Mucosa of gallbladder (tissue), 1 donor: ENCODE results near the gene TPPP. TPM values are rescaled to one million over a fixed set of nuclear protein-coding genes. Genes with fewer than 3 reads are reported as not detected.

Experiments used
- DNase-seq: peaks from one replicate; pipeline ENCODE4 v3.0.0-alpha.2; 2020; ENCODE audit warnings: low spot score
- total RNA-seq: library from RNA; stranded (reverse); gene quantifications from one replicate; pipeline ENCODE4 v1.2.1, GENCODE V29; 2021
- donor health status: DM: no; HTN: no; CAD: no.

The TPPP gene
- total RNA-seq, 1 donor from 2014 or later = 9.9 TPM

- no peak for DNase-seq
These were observed 68.3 kb downstream of the TPPP start for GRCh38 chr5:624951-625230.

GRCh38 chr5:624118-624950, 68.8 kb downstream of the TPPP start:
- no peak for DNase-seq

GRCh38 chr5:623531-623930, 69.6 kb downstream of the TPPP start:
- DNase-seq = no peak

- DNase-seq = no peak
These were observed 70.1 kb downstream of the TPPP start for GRCh38 chr5:622946-623522.

GRCh38 chr5:622359-622758, 70.8 kb downstream of the TPPP start:
- no peak for DNase-seq

GRCh38 chr5:621341-621761, 71.8 kb downstream of the TPPP start:
- DNase-seq = no peak

GRCh38 chr5:620586-621180, 72.5 kb downstream of the TPPP start:
- DNase-seq = no peak

- no peak for DNase-seq
These were observed 73.0 kb downstream of the TPPP start for GRCh38 chr5:620152-620551.

- no peak for DNase-seq
These were observed 73.7 kb downstream of the TPPP start for GRCh38 chr5:619444-619843.

GRCh38 chr5:618450-618849, 74.7 kb downstream of the TPPP start:
- DNase-seq = no peak

- no peak for DNase-seq
These were observed 75.3 kb downstream of the TPPP start for GRCh38 chr5:617896-618295.

- DNase-seq = no peak
These were observed 76.6 kb downstream of the TPPP start for GRCh38 chr5:616484-617039.

GRCh38 chr5:612498-613424, 80.4 kb downstream of the TPPP start:
- DNase-seq = no peak

GRCh38 chr5:611731-612486, 81.2 kb downstream of the TPPP start, which contains the start of gene CEP72:
Gene CEP72 (plus strand): TSS chr5:612340. CDS start chr5:612362, 22 bp downstream.
- DNase-seq = peak; percentile 91

GRCh38 chr5:610744-611730, 82.1 kb downstream of the TPPP start:
- DNase-seq = no peak

- no peak for DNase-seq
These were observed 83.0 kb downstream of the TPPP start for GRCh38 chr5:610011-610743.
